DND-41 (cell line): ENCODE results near the gene CISD3.

ENCODE experiments used
- EZH2 ChIP-seq: IDR thresholded peaks from 3 replicates; pipeline ENCODE4 v1.6.1; 2012; ENCODE audit warnings: borderline replicate concordance, low read depth, mild to moderate bottlenecking, moderate library complexity, low read length, inconsistent platforms; ENCODE audit not compliant: severe bottlenecking
- TF ChIP-seq, protein P1 (sequence below): IDR thresholded peaks from 2 replicates; pipeline ENCODE4 v1.5.1; 2012; ENCODE audit warnings: borderline replicate concordance, low read length, moderate library complexity, mild to moderate bottlenecking; ENCODE audit not compliant: poor library complexity, severe bottlenecking; ENCODE audit errors: extremely low read depth

GRCh38 chr17:38712593-38712992, 17.5 kb upstream of the CISD3 start:
- TF ChIP-seq, protein P1, sequence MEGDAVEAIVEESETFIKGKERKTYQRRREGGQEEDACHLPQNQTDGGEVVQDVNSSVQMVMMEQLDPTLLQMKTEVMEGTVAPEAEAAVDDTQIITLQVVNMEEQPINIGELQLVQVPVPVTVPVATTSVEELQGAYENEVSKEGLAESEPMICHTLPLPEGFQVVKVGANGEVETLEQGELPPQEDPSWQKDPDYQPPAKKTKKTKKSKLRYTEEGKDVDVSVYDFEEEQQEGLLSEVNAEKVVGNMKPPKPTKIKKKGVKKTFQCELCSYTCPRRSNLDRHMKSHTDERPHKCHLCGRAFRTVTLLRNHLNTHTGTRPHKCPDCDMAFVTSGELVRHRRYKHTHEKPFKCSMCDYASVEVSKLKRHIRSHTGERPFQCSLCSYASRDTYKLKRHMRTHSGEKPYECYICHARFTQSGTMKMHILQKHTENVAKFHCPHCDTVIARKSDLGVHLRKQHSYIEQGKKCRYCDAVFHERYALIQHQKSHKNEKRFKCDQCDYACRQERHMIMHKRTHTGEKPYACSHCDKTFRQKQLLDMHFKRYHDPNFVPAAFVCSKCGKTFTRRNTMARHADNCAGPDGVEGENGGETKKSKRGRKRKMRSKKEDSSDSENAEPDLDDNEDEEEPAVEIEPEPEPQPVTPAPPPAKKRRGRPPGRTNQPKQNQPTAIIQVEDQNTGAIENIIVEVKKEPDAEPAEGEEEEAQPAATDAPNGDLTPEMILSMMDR: no peak
- TF ChIP-seq EZH2: no peak
